ENCODE data around the gene ABHD12. TPM values are rescaled to one million over a fixed set of nuclear protein-coding genes. Genes with fewer than 3 reads are reported as not detected.

ABHD12 gene
- total and polyA plus RNA-seq, 2 donors (not counting 1 experiment from before 2014, with no cell fraction given): 79.1 to 84.6 TPM

DNA sequence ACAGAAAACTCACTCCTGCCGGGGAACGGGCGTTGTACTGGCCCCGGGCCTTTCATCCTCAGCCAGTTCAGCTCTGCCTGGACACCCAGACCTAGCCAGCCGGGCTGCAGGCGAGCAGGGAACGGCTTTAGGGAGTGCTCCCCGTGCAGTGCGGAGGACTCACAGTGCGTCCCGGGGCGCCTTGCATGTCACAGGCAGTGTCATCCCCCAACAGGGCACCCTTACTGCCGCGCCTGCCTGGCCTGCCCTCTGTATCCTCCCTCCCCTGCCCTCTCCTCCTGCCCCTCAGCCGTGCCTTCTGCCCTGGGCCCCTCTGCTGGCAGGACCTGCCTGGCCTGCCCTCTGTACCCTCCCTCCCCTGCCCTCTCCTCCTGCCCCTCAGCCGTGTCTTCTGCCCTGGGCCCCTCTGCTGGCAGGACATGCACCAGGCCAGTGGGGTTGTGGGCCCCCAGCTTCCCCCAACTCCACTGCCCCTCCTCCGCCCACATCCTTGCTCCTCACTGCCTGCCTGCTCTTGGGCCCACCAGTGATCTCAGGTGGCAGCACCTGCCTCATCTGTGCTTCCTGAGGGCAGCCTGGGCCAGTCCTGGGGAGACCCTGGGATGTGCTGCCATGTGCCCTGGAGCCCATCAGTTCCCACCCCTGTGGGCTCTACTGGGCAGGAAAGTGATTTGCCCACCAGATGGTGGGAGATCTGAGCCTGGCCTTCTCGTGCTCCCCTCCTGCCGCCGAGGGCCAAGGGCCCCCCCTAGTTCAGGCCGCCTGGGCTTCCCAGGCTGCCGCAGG lies 99.8 kb downstream of the ABHD12 start:
- Histone ChIP-seq H3K79me2 (ENCODE audit: control insufficient read depth, insufficient read depth, low read length) (no peaks in the 10 kb centered on the region), H3K27me3 (ENCODE audit: control insufficient read depth, insufficient read depth, low read length) (no peaks in the 10 kb centered on the region), H3K36me3 (ENCODE audit: control insufficient read depth, insufficient read depth, low read length) (peaks cover 38% of the 10 kb centered on the region), H2AFZ (ENCODE audit: low read length) (no peak overlapping the region), H4K20me1 (ENCODE audit: control insufficient read depth, extremely low read depth, insufficient read depth, low read length) (no peaks in the 10 kb centered on the region), H3K27ac (ENCODE audit: insufficient read depth, low read length) (no peak overlapping the region), H3K4me1 (ENCODE audit: control insufficient read depth, extremely low read depth, insufficient read depth, low read length) (peaks cover 6% of the 10 kb centered on the region), H3K9ac (ENCODE audit: insufficient read depth, low read length) (no peak overlapping the region), H3K9me3 (ENCODE audit: control insufficient read depth, insufficient read depth, low read depth, low read length) (no peaks in the 10 kb centered on the region), H3K4me2 (ENCODE audit: extremely low read depth, insufficient read depth, low read length) (no peak overlapping the region), H3K4me3 (replicated peaks in 1 of 4; ENCODE audit: control extremely low read depth in 1 of 4, insufficient read depth in 1 of 4, low read depth in 3 of 4, low read length in 4 of 4) (no peak overlapping the region)
- DNase-seq (ENCODE audit: low read depth in 2 of 2): no peak
- no peak for TF ChIP-seq EZH2 (IDR thresholded peaks at IDR 0.05; ENCODE audit: low read length, missing control alignments)
- TF ChIP-seq, protein P1, sequence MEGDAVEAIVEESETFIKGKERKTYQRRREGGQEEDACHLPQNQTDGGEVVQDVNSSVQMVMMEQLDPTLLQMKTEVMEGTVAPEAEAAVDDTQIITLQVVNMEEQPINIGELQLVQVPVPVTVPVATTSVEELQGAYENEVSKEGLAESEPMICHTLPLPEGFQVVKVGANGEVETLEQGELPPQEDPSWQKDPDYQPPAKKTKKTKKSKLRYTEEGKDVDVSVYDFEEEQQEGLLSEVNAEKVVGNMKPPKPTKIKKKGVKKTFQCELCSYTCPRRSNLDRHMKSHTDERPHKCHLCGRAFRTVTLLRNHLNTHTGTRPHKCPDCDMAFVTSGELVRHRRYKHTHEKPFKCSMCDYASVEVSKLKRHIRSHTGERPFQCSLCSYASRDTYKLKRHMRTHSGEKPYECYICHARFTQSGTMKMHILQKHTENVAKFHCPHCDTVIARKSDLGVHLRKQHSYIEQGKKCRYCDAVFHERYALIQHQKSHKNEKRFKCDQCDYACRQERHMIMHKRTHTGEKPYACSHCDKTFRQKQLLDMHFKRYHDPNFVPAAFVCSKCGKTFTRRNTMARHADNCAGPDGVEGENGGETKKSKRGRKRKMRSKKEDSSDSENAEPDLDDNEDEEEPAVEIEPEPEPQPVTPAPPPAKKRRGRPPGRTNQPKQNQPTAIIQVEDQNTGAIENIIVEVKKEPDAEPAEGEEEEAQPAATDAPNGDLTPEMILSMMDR (conservative IDR thresholded peaks at IDR 0.05 in 1 of 2, IDR thresholded peaks at IDR 0.05 in 1 of 2; ENCODE audit: low read depth in 1 of 2, low read length in 2 of 2): no peak

DNA sequence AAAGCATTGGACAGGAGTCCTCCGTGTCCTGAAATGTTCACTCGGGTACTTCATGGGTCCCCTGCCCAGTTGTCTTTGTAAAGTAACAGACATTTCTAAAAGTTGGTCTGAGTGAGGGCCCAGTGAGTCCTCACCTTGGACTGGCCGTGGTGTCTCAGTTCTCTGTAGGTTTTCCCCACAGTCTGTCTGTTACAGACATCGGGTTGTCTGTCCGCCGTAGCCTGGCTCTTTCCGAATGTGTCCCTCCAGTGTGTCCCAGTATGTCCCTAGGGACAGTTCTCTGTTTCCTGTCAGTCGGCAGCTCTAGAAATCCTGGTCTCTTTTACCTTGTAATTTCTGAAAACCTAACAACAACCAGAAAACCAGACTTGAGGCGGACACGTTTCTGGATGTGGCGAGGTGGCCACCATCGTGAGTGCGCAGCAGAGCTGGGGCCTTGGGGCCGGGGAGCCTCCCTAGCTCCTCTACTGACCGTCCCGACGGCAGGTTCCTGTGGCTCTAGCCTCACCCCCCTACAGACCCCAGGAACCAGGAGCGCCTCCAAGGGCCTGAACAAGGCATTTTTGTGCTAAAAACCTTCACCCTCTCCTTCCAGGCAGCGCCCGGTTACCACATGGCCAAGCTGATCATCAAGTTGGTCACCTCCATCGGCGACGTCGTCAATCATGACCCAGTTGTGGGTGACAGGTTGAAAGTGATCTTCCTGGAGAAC lies 100.6 kb downstream of the ABHD12 start:
- no peak for DNase-seq (ENCODE audit: low read depth in 2 of 2)
- Histone ChIP-seq H3K4me2 (ENCODE audit: extremely low read depth, insufficient read depth, low read length) (no peak overlapping the region), H4K20me1 (ENCODE audit: control insufficient read depth, extremely low read depth, insufficient read depth, low read length) (no peaks in the 10 kb centered on the region), H3K4me3 (replicated peaks in 1 of 4; ENCODE audit: control extremely low read depth in 1 of 4, insufficient read depth in 1 of 4, low read depth in 3 of 4, low read length in 4 of 4) (no peak overlapping the region), H3K9ac (ENCODE audit: insufficient read depth, low read length) (no peak overlapping the region), H2AFZ (ENCODE audit: low read length) (no peak overlapping the region), H3K27me3 (ENCODE audit: control insufficient read depth, insufficient read depth, low read length) (no peaks in the 10 kb centered on the region), H3K27ac (ENCODE audit: insufficient read depth, low read length) (no peak overlapping the region), H3K36me3 (ENCODE audit: control insufficient read depth, insufficient read depth, low read length) (peaks cover 42% of the 10 kb centered on the region), H3K9me3 (ENCODE audit: control insufficient read depth, insufficient read depth, low read depth, low read length) (no peaks in the 10 kb centered on the region), H3K79me2 (ENCODE audit: control insufficient read depth, insufficient read depth, low read length) (no peaks in the 10 kb centered on the region), H3K4me1 (ENCODE audit: control insufficient read depth, extremely low read depth, insufficient read depth, low read length) (no peaks in the 10 kb centered on the region)
- no peak for TF ChIP-seq EZH2 (IDR thresholded peaks at IDR 0.05; ENCODE audit: low read length, missing control alignments)
- TF ChIP-seq, protein P1 (conservative IDR thresholded peaks at IDR 0.05 in 1 of 2, IDR thresholded peaks at IDR 0.05 in 1 of 2; ENCODE audit: low read depth in 1 of 2, low read length in 2 of 2): no peak

DNA sequence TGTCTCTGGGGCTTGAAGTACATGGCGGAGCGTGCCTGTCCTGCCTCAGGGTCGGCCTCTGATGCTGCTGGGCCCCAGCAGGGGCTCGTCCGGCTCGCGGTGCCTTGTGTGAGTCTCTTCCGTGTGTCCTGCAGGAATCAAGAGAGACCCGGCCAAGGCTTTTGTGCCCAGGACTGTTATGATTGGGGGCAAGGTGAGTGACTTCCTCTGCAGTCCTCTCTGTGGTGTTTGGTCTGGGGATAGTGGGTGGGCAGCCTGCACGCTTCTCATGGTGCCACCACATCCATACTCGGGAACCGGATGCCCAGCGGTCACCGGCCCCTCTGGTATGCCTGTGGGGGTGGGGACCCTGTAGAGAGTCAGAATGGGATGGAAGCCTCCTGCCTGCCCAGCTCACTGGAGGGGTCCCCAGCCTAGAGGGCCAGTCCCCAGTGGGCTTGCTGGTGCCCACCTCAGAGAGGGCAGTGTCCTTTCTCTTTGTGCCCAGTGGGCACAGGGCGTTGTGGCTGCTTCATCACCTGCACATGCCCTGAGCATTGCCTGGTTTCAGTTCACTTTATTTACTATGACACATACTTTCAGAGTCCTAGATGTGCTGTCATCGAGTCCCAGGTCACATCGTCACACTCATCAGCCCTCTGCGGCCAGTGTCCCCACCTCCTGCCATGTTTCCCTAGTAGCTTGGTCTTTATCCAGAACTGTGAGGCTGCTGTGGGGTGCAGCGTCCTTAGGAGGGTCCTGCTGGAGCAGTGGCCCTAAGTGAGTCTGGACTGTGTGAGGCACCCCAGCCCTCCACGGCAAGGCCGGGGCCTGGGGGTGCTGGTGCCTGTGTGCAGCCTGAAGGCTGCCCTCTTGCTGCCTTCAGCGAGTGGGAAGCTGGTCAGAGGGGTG lies 102.1 kb downstream of the ABHD12 start:
- Histone ChIP-seq H2AFZ (ENCODE audit: low read length) (no peak overlapping the region), H3K4me2 (ENCODE audit: extremely low read depth, insufficient read depth, low read length) (no peak overlapping the region), H3K9me3 (ENCODE audit: control insufficient read depth, insufficient read depth, low read depth, low read length) (no peaks in the 10 kb centered on the region), H3K9ac (ENCODE audit: insufficient read depth, low read length) (no peak overlapping the region), H3K27ac (ENCODE audit: insufficient read depth, low read length) (no peak overlapping the region), H3K4me1 (ENCODE audit: control insufficient read depth, extremely low read depth, insufficient read depth, low read length) (no peaks in the 10 kb centered on the region), H3K36me3 (ENCODE audit: control insufficient read depth, insufficient read depth, low read length) (peaks cover 39% of the 10 kb centered on the region), H3K79me2 (ENCODE audit: control insufficient read depth, insufficient read depth, low read length) (no peaks in the 10 kb centered on the region), H4K20me1 (ENCODE audit: control insufficient read depth, extremely low read depth, insufficient read depth, low read length) (no peaks in the 10 kb centered on the region), H3K27me3 (ENCODE audit: control insufficient read depth, insufficient read depth, low read length) (no peaks in the 10 kb centered on the region), H3K4me3 (replicated peaks in 1 of 4; ENCODE audit: control extremely low read depth in 1 of 4, insufficient read depth in 1 of 4, low read depth in 3 of 4, low read length in 4 of 4) (no peak overlapping the region)
- TF ChIP-seq, protein P1 (conservative IDR thresholded peaks at IDR 0.05 in 1 of 2, IDR thresholded peaks at IDR 0.05 in 1 of 2; ENCODE audit: low read depth in 1 of 2, low read length in 2 of 2): no peak
- TF ChIP-seq EZH2 (IDR thresholded peaks at IDR 0.05; ENCODE audit: low read length, missing control alignments): no peak
- DNase-seq (ENCODE audit: low read depth in 2 of 2): no peak
